ENCODE measurements around the gene RNF227.

GRCh38 chr17:7897090-7897489 is 19.0 kb downstream of the RNF227 start:
- TF ChIP-seq, protein P1, sequence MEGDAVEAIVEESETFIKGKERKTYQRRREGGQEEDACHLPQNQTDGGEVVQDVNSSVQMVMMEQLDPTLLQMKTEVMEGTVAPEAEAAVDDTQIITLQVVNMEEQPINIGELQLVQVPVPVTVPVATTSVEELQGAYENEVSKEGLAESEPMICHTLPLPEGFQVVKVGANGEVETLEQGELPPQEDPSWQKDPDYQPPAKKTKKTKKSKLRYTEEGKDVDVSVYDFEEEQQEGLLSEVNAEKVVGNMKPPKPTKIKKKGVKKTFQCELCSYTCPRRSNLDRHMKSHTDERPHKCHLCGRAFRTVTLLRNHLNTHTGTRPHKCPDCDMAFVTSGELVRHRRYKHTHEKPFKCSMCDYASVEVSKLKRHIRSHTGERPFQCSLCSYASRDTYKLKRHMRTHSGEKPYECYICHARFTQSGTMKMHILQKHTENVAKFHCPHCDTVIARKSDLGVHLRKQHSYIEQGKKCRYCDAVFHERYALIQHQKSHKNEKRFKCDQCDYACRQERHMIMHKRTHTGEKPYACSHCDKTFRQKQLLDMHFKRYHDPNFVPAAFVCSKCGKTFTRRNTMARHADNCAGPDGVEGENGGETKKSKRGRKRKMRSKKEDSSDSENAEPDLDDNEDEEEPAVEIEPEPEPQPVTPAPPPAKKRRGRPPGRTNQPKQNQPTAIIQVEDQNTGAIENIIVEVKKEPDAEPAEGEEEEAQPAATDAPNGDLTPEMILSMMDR (IDR thresholded peaks at IDR 0.05): no peak
- no peak for TF ChIP-seq EZH2 (IDR thresholded peaks at IDR 0.05)
- TF ChIP-seq EZH2phosphoT487 (IDR thresholded peaks at IDR 0.05): no peak

All from neural progenitor cell (in vitro differentiated cells).